HCT116 (cell line): ENCODE results near the gene NCOR1. TPM values are rescaled to one million over a fixed set of nuclear protein-coding genes. Genes with fewer than 3 reads are reported as not detected.
A peak's percentile ranks its signal among the peaks of the same experiment; 100 is the strongest.

Experiments
- ATAC-seq: fragments of 200-7000 bp; cut with Tn5 transposase; 2 replicates; pipeline ENCODE4 v1.9.1; 2020; ENCODE audit warnings: mild to moderate bottlenecking, moderate library complexity
- BruUV-seq: library from RNA; stranded (reverse); fragments of 400-500 nt; replicated peaks from 2 replicates; lab custom pipeline; 2021; lab: Mats Ljungman, UMichigan
- CTCF ChIA-PET: fragments of 300-600 bp; sonication (Branson Sonifier 250); formaldehyde crosslinking; loops from one replicate; lab custom pipeline; 2021; ENCODE audit warnings: antibody characterized with exemption; lab: Charles Lee
- POLR2A ChIA-PET: fragments of 300-600, 350-600 bp; sonication (Branson Sonifier 250); formaldehyde crosslinking; loops from one replicate; lab custom pipeline; 2021; ENCODE audit warnings: antibody characterized with exemption; lab: Charles Lee
- RAD21 ChIA-PET, 2 experiments: fragments of 300-600 bp; sonication (Branson Sonifier 250); formaldehyde crosslinking; loops; one replicate each; lab custom pipeline; 2023; ENCODE audit warnings: low total read pairs in 2 of 2; ENCODE audit not compliant: uncharacterized antibody in 2 of 2, unreplicated experiment in 2 of 2, low non-redundant PET in 1 of 2; lab: Charles Lee
- DNase-seq: peaks from one replicate; pipeline ENCODE4 v3.0.0-alpha.2; 2010; ENCODE audit warnings: low read depth, low spot score
- H2AFZ ChIP-seq: fragments of 200-600 bp; shearing (Covaris generic), sonication (generic); 2 replicates; pipeline ENCODE4 v1.6.1; 2017; ENCODE audit warnings: low read depth, mixed run types, mixed read lengths, antibody characterized with exemption, low read length; ENCODE audit not compliant: poor library complexity, severe bottlenecking
- H3K27ac ChIP-seq: 2 replicates; pipeline ENCODE4 v1.5.1; 2012; ENCODE audit warnings: low read depth, low read length
- H3K27me3 ChIP-seq: fragments of 200-600 bp; sonication (generic); 2 replicates; pipeline ENCODE4 v1.6.1; 2016; ENCODE audit warnings: mixed run types, low read length, mixed read lengths; ENCODE audit not compliant: insufficient read depth
- H3K36me3 ChIP-seq, 2 experiments: fragments of 200-500 bp in 1 of 2; fragments of 200-600 bp in 1 of 2; sonication (Bioruptor generic) in 1 of 2; sonication (generic) in 1 of 2; 2 replicates each; pipeline versions ENCODE4 v1.5.1 to v1.6.1; 2014 to 2016; ENCODE audit warnings: low read length in 2 of 2, inconsistent platforms in 1 of 2, mixed read lengths in 1 of 2, mixed run types in 1 of 2; ENCODE audit not compliant: insufficient read depth in 2 of 2, control insufficient read depth in 1 of 2
- H3K4me1 ChIP-seq, 2 experiments: fragments of 200-600 bp in 1 of 2; sonication (generic) in 1 of 2; 2 replicates each; pipeline versions ENCODE4 v1.5.1 to v1.6.1; 2012 to 2017; ENCODE audit warnings: low read length in 2 of 2, inconsistent platforms in 1 of 2, mild to moderate bottlenecking in 1 of 2, mixed read lengths in 1 of 2, mixed run types in 1 of 2, moderate library complexity in 1 of 2; ENCODE audit not compliant: insufficient read depth in 2 of 2, control insufficient read depth in 1 of 2
- H3K4me2 ChIP-seq: fragments of 200-600 bp; sonication (generic); 2 replicates; pipeline ENCODE4 v1.6.1; 2017; ENCODE audit warnings: mixed run types, low read length, mixed read lengths
- H3K4me3 ChIP-seq, 2 experiments: fragments of 200-600 bp in 1 of 2; sonication (generic) in 1 of 2; replicated peaks in 1 of 2; 2 replicates each; pipeline ENCODE4 v1.5.1; 2011 to 2016; ENCODE audit warnings: low read length in 2 of 2, control low read depth in 1 of 2, low read depth in 1 of 2, mild to moderate bottlenecking in 1 of 2, mixed read lengths in 1 of 2, mixed run types in 1 of 2
- H3K79me2 ChIP-seq: fragments of 200-600 bp; sonication (generic); 2 replicates; pipeline ENCODE4 v1.6.1; 2017; ENCODE audit warnings: mild to moderate bottlenecking, mixed run types, low read length, moderate library complexity, mixed read lengths; ENCODE audit not compliant: insufficient read depth
- H3K9ac ChIP-seq: fragments of 200-600 bp; sonication (generic); 2 replicates; pipeline ENCODE4 v1.6.1; 2016; ENCODE audit warnings: low read length, mixed read lengths
- H3K9me2 ChIP-seq: fragments of 200-600 bp; sonication (generic), shearing (Covaris generic); 2 replicates; pipeline ENCODE4 v1.6.1; 2017; ENCODE audit warnings: mixed run types, mild to moderate bottlenecking, moderate library complexity; ENCODE audit not compliant: insufficient read depth
- H3K9me3 ChIP-seq, 2 experiments: fragments of 200-500 bp in 1 of 2; fragments of 200-600 bp in 1 of 2; sonication (Bioruptor generic) in 1 of 2; sonication (generic) in 1 of 2; 2 replicates each; pipeline ENCODE4 v1.6.1; 2014 to 2017; ENCODE audit warnings: low read length in 2 of 2, mixed read lengths in 2 of 2, inconsistent platforms in 1 of 2, low read depth in 1 of 2, mild to moderate bottlenecking in 1 of 2, mixed run types in 1 of 2, moderate library complexity in 1 of 2; ENCODE audit not compliant: control insufficient read depth in 1 of 2, insufficient read depth in 1 of 2
- H4K20me1 ChIP-seq: fragments of 200-600 bp; sonication (generic), shearing (Covaris generic); 2 replicates; pipeline ENCODE4 v1.6.1; 2017; ENCODE audit warnings: mixed run types, mild to moderate bottlenecking, moderate library complexity; ENCODE audit not compliant: insufficient read depth
- CEBPB ChIP-seq: IDR thresholded peaks from 2 replicates; pipeline ENCODE4 v1.6.1; 2012; ENCODE audit warnings: low read depth
- EGR1 ChIP-seq: IDR thresholded peaks from 2 replicates; pipeline ENCODE4 v1.6.1; 2012; ENCODE audit warnings: low read depth
- ELF1 ChIP-seq: IDR thresholded peaks from 2 replicates; pipeline ENCODE4 v1.6.1; 2012; ENCODE audit warnings: low read depth, borderline replicate concordance
- EZH2phosphoT487 ChIP-seq: fragments of 200-600 bp; IDR thresholded peaks from 2 replicates; pipeline ENCODE4 v1.6.1; 2018; ENCODE audit warnings: antibody characterized with exemption, borderline replicate concordance
- JUND ChIP-seq: IDR thresholded peaks from 2 replicates; pipeline ENCODE4 v1.6.1; 2012
- POLR2A ChIP-seq: IDR thresholded peaks from 2 replicates; pipeline ENCODE4 v1.7.0; 2011; ENCODE audit warnings: borderline replicate concordance; ENCODE audit not compliant: insufficient read depth, insufficient read length; ENCODE audit errors: extremely low read depth
- RAD21 ChIP-seq: IDR thresholded peaks from 2 replicates; pipeline ENCODE4 v1.6.1; 2012; ENCODE audit warnings: low read depth, mild to moderate bottlenecking
- ZNF274 ChIP-seq: fragments of 200-500 bp; sonication (Bioruptor generic); IDR thresholded peaks from 2 replicates; pipeline ENCODE4 v1.6.1; 2014; ENCODE audit warnings: mild to moderate bottlenecking, low read depth, low read length, inconsistent platforms
- intact Hi-C: fragments of 100-400 bp; cut with micrococcal nuclease; formaldehyde crosslinking; loops from 2 replicates; pipeline ENCODE4 v1.10.0; 2022
- total RNA-seq: library from RNA; stranded (reverse); gene quantifications from one replicate; pipeline ENCODE4 v1.2.1, GENCODE V29; 2021; ENCODE audit not compliant: unreplicated experiment
- TF ChIP-seq, protein P1 (sequence below): IDR thresholded peaks from 2 replicates; pipeline ENCODE4 v1.6.1; 2011; ENCODE audit warnings: mild to moderate bottlenecking, low read length, moderate library complexity; ENCODE audit not compliant: insufficient replicate concordance; ENCODE audit errors: extremely low read depth
- TF ChIP-seq, protein P2 (sequence below): IDR thresholded peaks from 2 replicates; pipeline ENCODE4 v1.6.1; 2012
- TF ChIP-seq, protein P3 (sequence below), 3 experiments: fragments of 200-600 bp in 1 of 3; sonication (generic) in 1 of 3; IDR thresholded peaks in 2 of 3; conservative IDR thresholded peaks in 1 of 3; 2 replicates each; pipeline ENCODE4 v1.5.1; 2012 to 2017; ENCODE audit warnings: low read depth in 2 of 3, low read length in 2 of 3, antibody characterized with exemption in 1 of 3, borderline replicate concordance in 1 of 3, control low read depth in 1 of 3, mild to moderate bottlenecking in 1 of 3, mixed read lengths in 1 of 3, mixed run types in 1 of 3, moderate library complexity in 1 of 3; ENCODE audit not compliant: insufficient read depth in 1 of 3

The NCOR1 gene
- total RNA-seq, 1 experiment from 2014 or later: 43.7 TPM

DNA sequence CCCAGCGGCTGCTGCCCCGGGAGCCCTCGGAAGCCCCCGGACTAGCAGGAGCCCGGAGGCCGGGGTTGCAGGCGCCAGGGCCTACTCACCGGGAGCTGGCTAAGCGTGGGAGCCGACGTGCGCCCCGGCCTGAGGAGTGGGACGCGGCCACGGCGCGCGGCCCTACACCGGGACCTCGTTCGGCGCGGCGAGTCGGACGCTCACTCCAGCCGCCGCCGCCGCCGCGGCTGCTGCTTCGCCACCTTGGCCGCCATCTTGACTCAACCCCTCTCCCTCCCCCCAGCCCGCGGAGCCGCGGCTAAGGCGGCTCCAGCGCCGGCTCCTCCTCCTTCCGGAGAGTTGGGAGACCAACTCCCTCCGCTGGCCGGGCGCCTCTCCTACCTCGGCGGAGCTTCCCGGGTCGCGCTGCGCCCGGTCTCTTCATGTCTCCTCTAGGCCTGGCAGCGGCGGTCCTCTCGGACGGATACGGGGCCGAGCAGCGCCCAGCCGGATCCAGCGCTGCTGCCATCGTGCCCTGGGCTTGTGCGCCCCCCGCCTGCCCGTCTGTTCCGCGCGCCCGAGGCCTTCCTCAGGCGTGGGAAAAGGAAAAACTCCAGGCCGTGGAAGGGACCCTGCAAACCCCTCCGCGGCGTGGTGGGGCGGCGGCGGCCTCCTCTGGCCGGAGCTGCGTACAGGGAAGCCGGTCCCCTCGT, at the start of gene NCOR1 (continued):
- TF ChIP-seq, protein P1, sequence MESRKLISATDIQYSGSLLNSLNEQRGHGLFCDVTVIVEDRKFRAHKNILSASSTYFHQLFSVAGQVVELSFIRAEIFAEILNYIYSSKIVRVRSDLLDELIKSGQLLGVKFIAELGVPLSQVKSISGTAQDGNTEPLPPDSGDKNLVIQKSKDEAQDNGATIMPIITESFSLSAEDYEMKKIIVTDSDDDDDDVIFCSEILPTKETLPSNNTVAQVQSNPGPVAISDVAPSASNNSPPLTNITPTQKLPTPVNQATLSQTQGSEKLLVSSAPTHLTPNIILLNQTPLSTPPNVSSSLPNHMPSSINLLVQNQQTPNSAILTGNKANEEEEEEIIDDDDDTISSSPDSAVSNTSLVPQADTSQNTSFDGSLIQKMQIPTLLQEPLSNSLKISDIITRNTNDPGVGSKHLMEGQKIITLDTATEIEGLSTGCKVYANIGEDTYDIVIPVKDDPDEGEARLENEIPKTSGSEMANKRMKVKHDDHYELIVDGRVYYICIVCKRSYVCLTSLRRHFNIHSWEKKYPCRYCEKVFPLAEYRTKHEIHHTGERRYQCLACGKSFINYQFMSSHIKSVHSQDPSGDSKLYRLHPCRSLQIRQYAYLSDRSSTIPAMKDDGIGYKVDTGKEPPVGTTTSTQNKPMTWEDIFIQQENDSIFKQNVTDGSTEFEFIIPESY: no peak
- no peak; the same call in 1 of the 2 replicates for TF ChIP-seq ELF1
- peak; percentile 52 for TF ChIP-seq RAD21

DNA sequence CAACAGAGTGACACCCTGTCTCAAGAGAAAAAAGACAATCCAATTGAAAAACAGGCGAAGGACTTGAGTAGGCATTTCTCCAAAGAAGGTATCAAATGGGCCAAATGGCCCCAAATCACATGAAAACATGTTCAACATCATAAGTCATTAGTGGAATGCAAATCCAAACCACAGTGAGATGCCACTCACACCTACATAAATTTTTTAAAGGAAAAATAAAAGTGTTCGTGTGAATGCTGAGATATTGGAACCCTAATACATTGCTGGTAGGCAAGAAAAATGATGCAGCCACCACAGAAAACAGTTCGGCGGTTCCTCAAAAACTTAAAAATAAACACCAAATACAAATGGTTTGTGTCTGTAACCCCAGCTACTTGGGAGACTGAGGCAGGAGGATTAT, 46.9 kb upstream of the NCOR1 start:
- ChIA-PET RAD21 (no interaction called here), POLR2A (no interaction called here), CTCF (no interaction called here)
- Histone ChIP-seq H3K4me2 (no peak overlapping the region), H3K4me3 (no peak overlapping the region), H3K36me3 (no peaks in the 10 kb centered on the region), H3K9ac (no peak overlapping the region), H3K27ac (no peak overlapping the region), H3K9me3 (no peaks in the 10 kb centered on the region), H4K20me1 (no peaks in the 10 kb centered on the region), H2AFZ (no peak overlapping the region), H3K4me1 (peaks cover 0 to 6% of the 10 kb centered on the region in 2 experiments; a peak in 1 of 4 replicates), H3K27me3 (no peaks in the 10 kb centered on the region), H3K79me2 (no peaks in the 10 kb centered on the region), H3K9me2 (no peaks in the 10 kb centered on the region)
- intact Hi-C loops: no loop called here
- no peak for ATAC-seq
- no TSS peak for BruUV-seq
- DNase-seq: no peak
- TF ChIP-seq JUND (no peak), ZNF274 (no peak), CEBPB (no peak), ELF1 (no peak), EGR1 (no peak), POLR2A (no peak), EZH2phosphoT487 (no peak)
- TF ChIP-seq, protein P2, sequence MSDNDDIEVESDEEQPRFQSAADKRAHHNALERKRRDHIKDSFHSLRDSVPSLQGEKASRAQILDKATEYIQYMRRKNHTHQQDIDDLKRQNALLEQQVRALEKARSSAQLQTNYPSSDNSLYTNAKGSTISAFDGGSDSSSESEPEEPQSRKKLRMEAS: no peak
- TF ChIP-seq, protein P3, sequence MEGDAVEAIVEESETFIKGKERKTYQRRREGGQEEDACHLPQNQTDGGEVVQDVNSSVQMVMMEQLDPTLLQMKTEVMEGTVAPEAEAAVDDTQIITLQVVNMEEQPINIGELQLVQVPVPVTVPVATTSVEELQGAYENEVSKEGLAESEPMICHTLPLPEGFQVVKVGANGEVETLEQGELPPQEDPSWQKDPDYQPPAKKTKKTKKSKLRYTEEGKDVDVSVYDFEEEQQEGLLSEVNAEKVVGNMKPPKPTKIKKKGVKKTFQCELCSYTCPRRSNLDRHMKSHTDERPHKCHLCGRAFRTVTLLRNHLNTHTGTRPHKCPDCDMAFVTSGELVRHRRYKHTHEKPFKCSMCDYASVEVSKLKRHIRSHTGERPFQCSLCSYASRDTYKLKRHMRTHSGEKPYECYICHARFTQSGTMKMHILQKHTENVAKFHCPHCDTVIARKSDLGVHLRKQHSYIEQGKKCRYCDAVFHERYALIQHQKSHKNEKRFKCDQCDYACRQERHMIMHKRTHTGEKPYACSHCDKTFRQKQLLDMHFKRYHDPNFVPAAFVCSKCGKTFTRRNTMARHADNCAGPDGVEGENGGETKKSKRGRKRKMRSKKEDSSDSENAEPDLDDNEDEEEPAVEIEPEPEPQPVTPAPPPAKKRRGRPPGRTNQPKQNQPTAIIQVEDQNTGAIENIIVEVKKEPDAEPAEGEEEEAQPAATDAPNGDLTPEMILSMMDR (IDR thresholded peaks at IDR 0.05 in 2 of 3, conservative IDR thresholded peaks at IDR 0.05 in 1 of 3; ENCODE audit: borderline replicate concordance in 1 of 3, insufficient read depth in 1 of 3, low read depth in 2 of 3, low read length in 2 of 3): no peak
